OCI-LY7 (cell line): ENCODE measurements around the gene GATB. TPM values are rescaled to one million over a fixed set of nuclear protein-coding genes. Genes with fewer than 3 reads are reported as not detected.

ENCODE experiments used
- BruUV-seq: library from RNA; stranded (reverse); fragments of 400-500 nt; replicated peaks from 2 replicates; lab custom pipeline; 2021; lab: Mats Ljungman, UMichigan
- CTCF ChIA-PET: fragments of 300-600 bp; sonication (Branson Sonifier 250); formaldehyde crosslinking; loops from one replicate; lab custom pipeline; 2022; ENCODE audit warnings: antibody characterized with exemption; ENCODE audit not compliant: unreplicated experiment; lab: Charles Lee
- POLR2A ChIA-PET: fragments of 300-600 bp; sonication (Branson Sonifier 250); formaldehyde crosslinking; loops from one replicate; lab custom pipeline; 2022; ENCODE audit warnings: antibody characterized with exemption; lab: Charles Lee
- DNase-seq: peaks from one replicate; pipeline ENCODE4 v3.0.0-alpha.2; 2015; ENCODE audit warnings: low spot score
- H2AFZ ChIP-seq: fragments of 200-600 bp; sonication (generic), shearing (Covaris generic); 2 replicates; pipeline ENCODE4 v1.6.1; 2014; ENCODE audit warnings: mild to moderate bottlenecking, antibody characterized with exemption, low read length, moderate library complexity
- H3K27ac ChIP-seq: fragments of 200-600 bp; sonication (generic); 2 replicates; pipeline ENCODE4 v1.5.1; 2014; ENCODE audit warnings: mixed run types, low read depth, mild to moderate bottlenecking, moderate library complexity, low read length, inconsistent platforms; ENCODE audit not compliant: poor library complexity, severe bottlenecking
- H3K36me3 ChIP-seq: fragments of 200-600 bp; sonication (generic); 2 replicates; pipeline ENCODE4 v1.6.1; 2014; ENCODE audit warnings: mild to moderate bottlenecking, antibody characterized with exemption, low read length, moderate library complexity, mixed read lengths; ENCODE audit not compliant: insufficient read depth
- H3K4me1 ChIP-seq: fragments of 200-600 bp; sonication (generic); 2 replicates; pipeline ENCODE4 v1.5.1; 2014; ENCODE audit warnings: mild to moderate bottlenecking, low read length; ENCODE audit not compliant: insufficient read depth, poor library complexity, severe bottlenecking
- H3K4me2 ChIP-seq: fragments of 200-600 bp; sonication (generic); 2 replicates; pipeline ENCODE4 v1.6.1; 2014; ENCODE audit warnings: mild to moderate bottlenecking, low read length
- H3K4me3 ChIP-seq: fragments of 200-600 bp; sonication (generic); 2 replicates; pipeline ENCODE4 v1.5.1; 2014; ENCODE audit warnings: mild to moderate bottlenecking, low read depth, low read length; ENCODE audit not compliant: poor library complexity, severe bottlenecking
- H3K79me2 ChIP-seq: fragments of 200-600 bp; sonication (generic); 2 replicates; pipeline ENCODE4 v1.6.1; 2016; ENCODE audit warnings: low read depth, mild to moderate bottlenecking, low read length, moderate library complexity, mixed read lengths; ENCODE audit not compliant: insufficient read depth
- H3K9me2 ChIP-seq: fragments of 200-600 bp; sonication (generic); 2 replicates; pipeline ENCODE4 v1.6.1; 2016; ENCODE audit warnings: mild to moderate bottlenecking, low read length, mixed read lengths; ENCODE audit not compliant: insufficient read depth
- H3K9me3 ChIP-seq: fragments of 200-600 bp; sonication (generic); 2 replicates; pipeline ENCODE4 v1.6.1; 2014; ENCODE audit warnings: mild to moderate bottlenecking, mixed run types, low read length, mixed read lengths
- H4K20me1 ChIP-seq: fragments of 200-600 bp; sonication (generic); 2 replicates; pipeline ENCODE4 v1.6.1; 2014; ENCODE audit warnings: mild to moderate bottlenecking, antibody characterized with exemption, low read length, moderate library complexity, mixed read lengths; ENCODE audit not compliant: insufficient read depth
- EZH2phosphoT487 ChIP-seq: fragments of 200-600 bp; sonication (generic); IDR thresholded peaks from 2 replicates; pipeline ENCODE4 v1.6.1; 2018; ENCODE audit warnings: low read depth, borderline replicate concordance, mild to moderate bottlenecking, mixed run types, antibody characterized with exemption, low read length, moderate library complexity, mixed read lengths
- intact Hi-C: fragments of 100-400 bp; cut with micrococcal nuclease; formaldehyde crosslinking; loops from one replicate; pipeline ENCODE4 v1.10.0; 2022; ENCODE audit not compliant: unreplicated experiment
- total RNA-seq, 2 experiments: library from RNA; depleted of rRNA in 1 of 2; stranded (reverse); fragments of >200 nt in 1 of 2; shearing (Covaris generic) in 1 of 2; gene quantifications; 2 replicates each; pipeline ENCODE4 v1.2.3, GENCODE V29; 2014 to 2022
- TF ChIP-seq, protein P1 (sequence below): fragments of 200-600 bp; sonication (generic); conservative IDR thresholded peaks from 2 replicates; pipeline ENCODE4 v1.5.1; 2014; ENCODE audit warnings: mild to moderate bottlenecking, antibody characterized with exemption, low read length, moderate library complexity, mixed read lengths

GATB gene
- total RNA-seq, 2 experiments from 2014 or later: 24.6 to 26.5 TPM

DNA sequence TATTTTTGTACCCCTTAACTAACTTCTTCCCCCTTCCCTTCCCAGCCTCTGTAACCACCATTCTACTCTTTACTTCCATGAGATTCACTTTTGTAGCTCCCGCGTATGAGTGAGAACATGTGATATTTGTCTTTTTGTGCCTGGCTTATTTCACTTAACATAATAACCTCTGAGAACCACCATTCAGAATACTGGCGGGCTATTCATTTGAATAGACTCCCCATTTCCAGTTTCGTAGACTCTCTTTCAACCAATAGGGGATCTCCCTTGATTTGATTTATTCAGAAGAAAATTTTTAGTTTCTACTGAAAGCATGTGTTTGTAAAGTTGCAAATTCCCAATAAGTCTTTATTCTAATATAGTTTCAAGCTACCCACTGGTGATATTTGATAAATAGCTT, 117.2 kb downstream of the GATB start:
- CTCF ChIA-PET: no interaction called here
- no peak overlapping the region for H3K4me3 ChIP-seq
- H3K36me3 ChIP-seq: no peaks in the 10 kb centered on the region
- no peak overlapping the region for H2AFZ ChIP-seq
- H3K9me3 ChIP-seq: no peaks in the 10 kb centered on the region
- no peaks in the 10 kb centered on the region for H3K79me2 ChIP-seq
- TF ChIP-seq, protein P1, sequence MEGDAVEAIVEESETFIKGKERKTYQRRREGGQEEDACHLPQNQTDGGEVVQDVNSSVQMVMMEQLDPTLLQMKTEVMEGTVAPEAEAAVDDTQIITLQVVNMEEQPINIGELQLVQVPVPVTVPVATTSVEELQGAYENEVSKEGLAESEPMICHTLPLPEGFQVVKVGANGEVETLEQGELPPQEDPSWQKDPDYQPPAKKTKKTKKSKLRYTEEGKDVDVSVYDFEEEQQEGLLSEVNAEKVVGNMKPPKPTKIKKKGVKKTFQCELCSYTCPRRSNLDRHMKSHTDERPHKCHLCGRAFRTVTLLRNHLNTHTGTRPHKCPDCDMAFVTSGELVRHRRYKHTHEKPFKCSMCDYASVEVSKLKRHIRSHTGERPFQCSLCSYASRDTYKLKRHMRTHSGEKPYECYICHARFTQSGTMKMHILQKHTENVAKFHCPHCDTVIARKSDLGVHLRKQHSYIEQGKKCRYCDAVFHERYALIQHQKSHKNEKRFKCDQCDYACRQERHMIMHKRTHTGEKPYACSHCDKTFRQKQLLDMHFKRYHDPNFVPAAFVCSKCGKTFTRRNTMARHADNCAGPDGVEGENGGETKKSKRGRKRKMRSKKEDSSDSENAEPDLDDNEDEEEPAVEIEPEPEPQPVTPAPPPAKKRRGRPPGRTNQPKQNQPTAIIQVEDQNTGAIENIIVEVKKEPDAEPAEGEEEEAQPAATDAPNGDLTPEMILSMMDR: no peak
- TF ChIP-seq EZH2phosphoT487: no peak
- POLR2A ChIA-PET: interaction anchor here (0.6 to 1.5 kb wide), 4 partner anchors 14 to 1640 kb away, joined by 3 to 4 read pairs (median 3); no protein-coding TSS in a partner anchor
- intact Hi-C loops: no loop called here
- no peak for DNase-seq
- no peaks in the 10 kb centered on the region for H3K4me1 ChIP-seq
- no peak overlapping the region for H3K27ac ChIP-seq
- no peaks in the 10 kb centered on the region for H4K20me1 ChIP-seq
- no peaks in the 10 kb centered on the region for H3K9me2 ChIP-seq
- no TSS peak for BruUV-seq
- no peak overlapping the region for H3K4me2 ChIP-seq

DNA sequence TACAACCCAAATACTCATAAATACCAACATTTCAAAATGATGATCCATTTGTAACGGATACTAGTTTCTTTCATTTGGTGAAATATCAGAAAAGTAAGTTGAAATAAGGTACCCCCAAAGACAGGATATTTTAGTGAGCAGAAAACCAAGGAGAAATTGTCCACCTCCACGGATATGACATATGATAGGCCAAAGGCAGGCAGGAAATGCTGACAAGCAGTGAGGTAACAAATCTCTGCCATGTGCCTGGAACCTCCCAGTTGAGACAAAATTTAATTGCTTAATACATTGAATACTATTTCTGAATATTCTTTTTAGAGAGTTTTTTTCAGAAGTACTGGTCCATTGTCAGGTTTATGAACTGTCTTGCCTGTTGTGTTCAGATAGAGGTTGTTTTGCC, 118.8 kb downstream of the GATB start:
- Histone ChIP-seq H3K27ac (no peak overlapping the region), H3K9me2 (no peaks in the 10 kb centered on the region), H4K20me1 (no peaks in the 10 kb centered on the region), H3K4me2 (no peak overlapping the region), H3K36me3 (no peaks in the 10 kb centered on the region), H3K79me2 (no peaks in the 10 kb centered on the region), H3K4me1 (no peaks in the 10 kb centered on the region), H3K4me3 (no peak overlapping the region), H2AFZ (no peak overlapping the region), H3K9me3 (no peaks in the 10 kb centered on the region)
- TF ChIP-seq EZH2phosphoT487: no peak
- TF ChIP-seq, protein P1: no peak
- no peak for DNase-seq
- BruUV-seq: no TSS peak
- CTCF ChIA-PET: no interaction called here
- POLR2A ChIA-PET: no interaction called here
- intact Hi-C loops: no loop called here

DNA sequence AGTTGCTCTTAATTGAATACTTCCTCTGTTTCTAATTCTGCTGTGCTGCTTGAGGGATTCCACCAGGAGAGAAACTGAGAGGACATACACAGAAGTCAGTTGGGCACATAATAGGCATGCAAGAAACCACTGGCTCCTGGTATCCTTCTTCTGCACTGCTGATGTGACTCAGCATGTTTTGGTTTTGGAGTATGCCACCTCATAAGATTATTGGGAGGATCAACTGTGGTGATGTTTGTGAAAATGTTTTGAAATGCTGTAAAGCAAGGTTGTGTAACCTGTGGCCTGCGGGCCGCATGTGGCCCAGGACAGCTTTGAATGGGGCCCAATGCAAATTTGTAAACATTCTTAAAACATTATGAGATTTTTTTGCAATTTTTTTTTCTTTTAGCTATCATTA, 119.6 kb downstream of the GATB start:
- Histone ChIP-seq H3K9me3 (no peaks in the 10 kb centered on the region), H3K9me2 (no peaks in the 10 kb centered on the region), H3K79me2 (no peaks in the 10 kb centered on the region), H3K4me1 (no peaks in the 10 kb centered on the region), H4K20me1 (no peaks in the 10 kb centered on the region), H3K4me3 (no peak overlapping the region), H3K27ac (no peak overlapping the region), H2AFZ (no peak overlapping the region), H3K36me3 (no peaks in the 10 kb centered on the region), H3K4me2 (no peak overlapping the region)
- intact Hi-C loops: no loop called here
- POLR2A ChIA-PET: no interaction called here
- CTCF ChIA-PET: no interaction called here
- TF ChIP-seq, protein P1: no peak
- TF ChIP-seq EZH2phosphoT487: no peak
- no peak for DNase-seq
- BruUV-seq: no TSS peak
